NCI-H345 treated with DMSO at 0.1 percent for 48 hours (cell line): Measurements from ENCODE around the gene TSFM.
A peak's percentile ranks its signal among the peaks of the same experiment; 100 is the strongest.

Experiments used
- DNase-seq: peaks from one replicate; lab custom pipeline; 2025; ENCODE audit not compliant: unreplicated experiment; lab: John Stamatoyannopoulos, UW

TSFM gene

DNA sequence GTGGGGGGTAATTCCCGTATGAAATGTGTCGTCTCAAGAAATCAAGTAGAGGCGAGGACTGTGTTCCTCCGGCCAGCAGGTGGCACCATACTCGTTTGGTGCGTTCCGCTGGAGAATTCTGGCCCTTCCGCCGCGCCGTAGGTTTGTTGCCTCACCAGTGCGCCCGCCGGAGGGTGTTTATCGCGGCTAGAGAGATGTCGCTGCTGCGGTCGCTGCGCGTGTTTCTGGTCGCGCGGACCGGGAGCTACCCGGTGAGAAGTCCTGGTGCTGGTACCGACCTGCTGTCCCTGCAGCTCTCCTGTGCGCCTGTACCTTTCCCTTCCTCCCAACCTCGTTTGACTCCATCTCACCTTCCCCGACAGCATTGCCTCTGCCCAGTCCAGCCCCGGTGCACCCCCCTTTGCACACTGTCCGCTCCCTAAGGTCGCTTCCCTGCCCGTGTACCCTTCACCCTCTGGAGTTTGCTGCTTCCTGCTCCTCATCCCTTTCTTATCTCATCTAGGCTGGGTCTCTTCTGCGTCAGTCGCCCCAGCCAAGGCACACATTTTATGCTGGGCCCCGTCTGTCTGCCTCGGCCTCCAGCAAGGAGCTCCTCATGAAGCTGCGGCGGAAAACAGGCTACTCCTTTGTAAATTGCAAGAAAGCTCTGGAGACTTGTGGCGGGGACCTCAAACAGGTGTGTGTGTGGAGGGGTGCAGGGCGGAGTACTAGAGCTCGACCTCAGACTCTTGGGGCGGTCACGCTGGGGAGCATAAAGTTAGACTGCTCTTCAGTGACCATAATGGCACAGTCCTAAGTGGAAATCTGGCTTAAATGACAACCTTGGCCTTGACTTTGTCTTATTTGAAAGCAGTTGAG lies at the start of gene TSFM:
TSFM (plus strand) TSS at position 180 of the 858 bp plus-strand sequence; CDS start at position 195, 15 bp downstream.
- DNase-seq = peak; percentile 86

DNA sequence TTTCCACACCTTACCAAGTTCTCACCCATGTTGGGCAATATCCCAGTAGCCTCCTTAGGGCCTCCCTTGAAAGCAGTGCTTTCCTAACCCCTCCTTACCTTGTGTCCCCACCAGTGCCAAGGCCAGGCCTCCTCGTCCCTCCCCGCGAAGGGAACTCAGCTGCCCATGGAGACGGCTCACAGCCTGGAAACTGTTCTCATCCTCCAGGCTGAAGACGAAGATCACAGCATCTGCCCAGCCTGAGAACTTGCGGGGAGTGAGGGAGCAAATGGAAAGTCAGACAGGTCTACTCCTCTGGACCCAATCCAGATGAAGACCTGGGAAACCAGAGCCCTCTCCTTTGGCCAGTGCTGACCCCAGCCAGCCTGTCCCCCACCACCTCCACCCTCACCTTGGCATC lies 48.7 kb upstream of the TSFM start:
- no peak for DNase-seq

DNA sequence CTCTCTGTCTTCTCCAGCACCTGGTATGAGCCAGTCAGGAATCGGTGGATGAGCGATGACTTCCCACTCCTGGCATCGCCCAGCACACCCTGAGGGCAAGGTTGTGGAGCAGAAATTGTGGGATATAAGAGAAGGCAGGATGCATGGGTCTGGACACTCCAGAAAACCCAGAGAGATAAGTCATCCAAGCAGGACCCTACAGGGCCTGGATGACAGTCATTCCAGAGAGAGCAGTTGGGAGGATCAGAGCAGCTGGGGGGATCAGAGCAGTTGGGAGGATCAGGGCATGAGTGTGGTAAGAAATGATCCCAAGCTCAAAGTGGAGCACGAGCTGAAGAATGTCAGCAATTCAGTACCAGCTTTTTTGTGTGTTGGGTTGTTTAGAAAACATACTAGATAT lies 48.0 kb upstream of the TSFM start:
- DNase-seq = no peak

DNA sequence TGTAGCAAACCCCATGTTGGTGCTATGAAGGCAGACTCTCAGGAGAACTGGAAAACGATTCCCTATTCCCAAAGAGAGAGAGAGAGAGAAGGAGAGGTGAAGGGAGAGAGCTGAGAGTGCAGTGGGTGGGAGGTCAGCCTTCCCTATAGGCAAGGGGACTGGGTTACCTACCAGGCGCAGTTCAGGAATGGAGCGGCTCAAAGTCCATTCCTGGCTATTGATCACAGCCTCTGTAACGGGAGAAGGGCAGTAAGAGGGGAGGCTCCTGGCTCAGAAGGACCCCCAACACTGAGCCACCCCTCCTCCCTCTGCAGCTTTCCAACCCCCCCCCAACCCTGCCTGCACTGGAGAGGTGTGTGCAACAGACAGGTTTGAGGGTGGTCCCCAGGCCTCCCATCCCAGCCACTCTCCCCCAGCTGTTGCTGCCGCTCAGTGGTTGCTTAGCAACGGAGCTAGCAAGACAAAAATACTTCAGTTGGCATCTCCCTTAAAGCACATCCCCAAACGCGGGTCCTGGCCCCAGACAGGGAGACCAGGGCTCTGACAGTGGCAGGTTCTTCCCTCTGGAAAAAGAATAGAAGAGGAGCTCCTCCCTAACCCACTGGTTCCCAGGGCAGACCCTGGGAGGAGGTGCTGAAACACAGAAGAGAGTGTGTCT lies 47.3 kb upstream of the TSFM start:
- DNase-seq = no peak

DNA sequence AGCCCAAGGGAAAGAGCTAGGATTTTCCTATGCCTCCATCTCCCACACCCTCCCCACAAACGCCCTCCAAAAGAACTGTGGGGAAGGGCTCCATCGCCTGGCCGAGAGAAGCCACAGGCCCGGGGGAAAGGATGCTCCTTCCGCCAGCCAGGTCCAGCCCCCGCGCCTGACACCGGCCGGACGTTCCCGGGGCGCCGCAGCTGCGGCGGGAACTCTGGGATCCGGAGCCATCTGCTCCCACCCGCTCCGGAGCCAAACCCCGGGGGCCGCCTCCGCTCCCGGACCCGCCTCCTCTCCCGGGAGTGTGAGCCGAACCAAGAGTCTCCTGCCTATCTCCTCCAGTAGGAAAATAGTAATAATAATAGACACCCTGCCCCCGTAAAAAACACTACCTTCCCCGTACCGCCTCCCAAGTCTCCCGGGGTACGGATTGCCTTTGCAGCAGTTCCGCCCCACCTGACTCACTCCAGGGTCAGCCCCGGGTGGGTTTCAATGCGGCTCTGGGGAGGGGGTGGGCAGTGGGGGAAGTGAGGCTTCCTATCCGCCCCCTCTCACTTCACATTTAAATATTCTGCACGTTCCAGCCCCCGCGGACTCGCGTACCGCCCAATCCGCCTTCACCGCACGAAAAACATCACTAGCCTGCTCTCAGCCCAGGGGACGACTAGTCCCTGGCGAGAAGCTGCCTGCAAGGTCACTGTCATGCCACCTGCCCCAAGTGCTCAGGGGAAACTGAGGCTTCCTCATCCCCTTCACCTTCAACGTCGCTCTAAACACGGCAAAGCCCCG lies 46.4 kb upstream of the TSFM start:
- DNase-seq = no peak

DNA sequence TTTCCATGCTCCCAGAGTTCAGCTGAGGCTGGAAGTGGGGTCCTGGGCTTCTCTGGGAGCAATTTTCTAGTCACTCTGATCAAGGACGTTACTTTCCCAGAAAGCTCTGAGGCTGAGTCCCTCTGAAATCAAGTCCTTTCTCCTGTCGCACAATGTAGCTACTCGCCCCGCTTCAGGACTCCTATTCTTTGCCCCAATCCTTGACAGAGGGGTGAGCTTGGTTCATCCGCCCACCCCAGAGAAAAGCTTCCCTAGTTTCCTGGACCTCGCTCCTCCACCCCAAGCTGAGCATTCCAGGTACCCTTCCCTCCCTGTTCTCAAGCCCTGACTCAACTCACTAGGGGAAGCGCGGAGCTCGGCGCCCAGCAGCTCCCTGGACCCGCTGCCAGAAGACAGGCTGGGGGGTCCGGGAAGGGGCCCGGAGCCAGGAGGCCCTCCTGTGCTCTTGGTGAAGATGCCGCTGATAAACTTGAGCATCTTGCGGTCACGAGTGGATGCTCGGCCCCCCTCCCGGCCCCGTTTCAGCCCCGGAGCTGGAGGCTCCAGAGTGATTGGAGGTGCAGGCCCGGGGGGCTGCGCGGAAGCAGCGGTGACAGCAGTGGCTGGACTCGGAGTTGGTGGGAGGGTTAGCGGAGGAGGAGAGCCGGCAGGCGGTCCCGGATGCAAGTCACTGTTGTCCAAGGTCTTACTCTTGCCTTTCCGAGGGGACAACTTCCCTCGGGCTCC lies 45.7 kb upstream of the TSFM start:
- no peak for DNase-seq

DNA sequence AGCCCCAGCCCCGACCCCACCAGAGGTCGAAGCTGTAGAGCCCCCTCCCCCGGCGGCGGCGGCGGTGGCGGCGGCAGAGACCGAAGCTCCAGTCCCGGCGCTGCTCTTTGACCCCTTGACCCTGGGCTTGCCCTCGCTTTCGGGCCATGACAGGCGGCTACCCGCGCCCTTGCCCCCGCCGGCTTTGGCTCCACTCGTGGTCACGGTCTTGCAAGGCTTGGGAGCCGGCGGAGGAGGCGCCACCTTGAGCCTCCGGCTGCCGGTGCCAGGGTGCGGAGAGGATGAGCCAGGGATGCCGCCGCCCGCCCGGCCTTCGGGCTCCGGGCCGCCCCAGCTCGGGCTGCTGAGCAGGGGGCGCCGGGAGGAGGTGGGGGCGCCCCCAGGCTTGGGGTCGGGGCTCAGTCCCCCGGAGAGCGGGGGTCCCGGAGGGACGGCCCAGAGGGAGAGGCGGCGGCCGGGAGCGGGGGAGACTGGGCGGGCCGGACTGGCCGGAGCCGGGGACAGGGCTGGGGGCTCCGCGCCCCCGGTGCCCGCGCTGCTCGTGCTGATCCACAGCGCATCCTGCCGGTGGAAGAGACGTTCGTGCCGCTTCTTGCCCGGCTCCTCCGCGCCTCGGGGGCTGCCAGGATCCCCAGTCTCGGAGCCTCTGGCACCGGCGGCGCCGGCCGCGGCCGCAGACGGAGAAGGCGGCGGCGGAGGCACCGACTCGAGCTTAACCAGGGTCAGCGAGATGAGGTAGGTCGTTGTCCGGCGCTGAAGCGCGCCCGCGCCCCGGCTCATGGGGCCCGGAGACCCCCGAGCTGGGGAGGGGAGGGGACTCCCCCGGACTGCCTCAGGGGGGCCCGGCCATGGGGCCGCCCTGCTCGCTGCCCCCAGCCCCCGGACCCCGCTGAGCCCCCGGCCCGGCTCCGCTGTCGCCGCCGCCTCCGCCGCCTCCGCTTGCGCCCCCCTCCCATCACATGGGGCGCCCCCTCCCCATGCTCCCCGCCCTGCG lies 44.8 kb upstream of the TSFM start:
- DNase-seq = no peak

DNA sequence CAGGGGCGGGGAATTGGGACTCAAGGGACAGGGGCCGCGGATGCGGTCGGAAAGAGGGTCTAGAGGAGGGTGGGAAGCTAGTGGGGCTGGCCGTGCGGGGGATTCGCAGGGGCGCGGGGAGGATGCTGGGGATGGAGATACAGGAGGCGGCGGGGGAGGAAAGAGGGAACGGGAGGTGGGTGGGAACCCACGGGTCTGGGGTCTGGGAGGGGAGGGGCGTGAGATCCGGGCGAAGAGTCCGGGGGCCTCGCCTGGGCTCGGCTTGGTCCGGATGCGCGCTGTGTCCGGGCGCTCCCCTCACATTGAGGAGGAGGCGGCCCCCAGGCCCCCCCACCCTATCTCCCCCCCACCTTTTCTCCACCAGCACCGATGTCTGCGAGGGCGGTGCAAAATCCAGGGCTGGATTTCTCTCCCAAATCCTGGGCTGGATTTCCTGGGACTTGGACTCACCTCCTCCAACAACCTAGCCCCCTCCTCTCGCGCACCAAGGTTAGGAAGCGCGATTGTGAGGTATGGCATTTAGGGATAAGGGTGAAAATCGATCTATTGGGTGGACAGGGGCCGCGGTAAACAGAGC lies 43.8 kb upstream of the TSFM start, which contains the start of gene AGAP2:
AGAP2 (minus strand) TSS at position 82 of the 577 bp plus-strand sequence. CDS start 496 bp downstream, outside the sequence.
- peak; percentile 27 for DNase-seq

DNA sequence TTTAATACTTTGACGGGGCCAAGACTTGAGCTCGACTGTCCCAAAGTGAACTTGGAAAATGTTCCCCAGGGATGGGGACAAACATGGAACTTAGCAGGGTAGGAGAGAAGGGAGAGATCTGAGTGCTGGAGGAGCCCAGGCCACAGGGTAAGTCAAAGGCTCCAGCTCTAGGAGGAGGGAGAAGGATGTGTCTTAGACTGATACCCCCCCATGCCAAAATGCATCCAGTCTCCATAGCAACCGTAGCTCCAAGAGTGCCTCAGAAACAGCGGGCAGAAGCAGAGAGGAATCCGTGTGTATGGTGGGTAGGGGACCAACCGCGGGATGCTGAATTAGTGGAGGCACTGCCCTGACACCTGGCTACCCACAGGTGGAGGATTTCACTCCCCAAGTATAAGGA lies 43.2 kb upstream of the TSFM start:
- DNase-seq = no peak

DNA sequence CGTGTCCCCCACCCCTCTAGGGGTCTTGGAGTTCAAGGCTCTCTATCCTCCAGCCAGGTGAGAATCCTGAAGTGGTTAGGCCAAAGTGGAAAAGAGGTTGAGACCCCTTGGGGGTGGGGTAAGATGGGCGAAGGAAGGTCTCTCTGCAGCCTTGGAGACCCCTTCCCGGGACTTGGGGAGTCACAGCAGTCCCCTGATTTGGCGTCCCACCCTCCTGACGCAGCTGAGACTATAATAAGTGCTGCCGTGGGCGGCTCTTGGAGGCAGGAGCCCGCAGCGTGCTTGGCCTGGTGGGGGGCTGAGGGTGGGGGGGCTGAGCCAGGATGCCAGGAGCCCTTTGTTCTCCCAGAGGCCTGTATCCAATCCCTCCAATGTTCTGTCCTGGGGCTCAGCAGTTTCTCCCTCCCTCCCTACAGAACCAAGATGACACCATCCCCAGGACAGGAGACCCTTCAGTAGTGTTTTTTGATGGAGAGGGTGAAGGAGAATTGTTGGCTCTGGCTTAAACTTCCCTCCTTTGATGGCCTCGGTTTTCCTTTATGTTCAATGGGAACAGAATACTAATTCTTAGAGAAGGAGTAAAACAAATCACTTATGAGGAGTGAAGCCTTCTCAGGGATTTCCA lies 42.6 kb upstream of the TSFM start:
- no peak for DNase-seq

DNA sequence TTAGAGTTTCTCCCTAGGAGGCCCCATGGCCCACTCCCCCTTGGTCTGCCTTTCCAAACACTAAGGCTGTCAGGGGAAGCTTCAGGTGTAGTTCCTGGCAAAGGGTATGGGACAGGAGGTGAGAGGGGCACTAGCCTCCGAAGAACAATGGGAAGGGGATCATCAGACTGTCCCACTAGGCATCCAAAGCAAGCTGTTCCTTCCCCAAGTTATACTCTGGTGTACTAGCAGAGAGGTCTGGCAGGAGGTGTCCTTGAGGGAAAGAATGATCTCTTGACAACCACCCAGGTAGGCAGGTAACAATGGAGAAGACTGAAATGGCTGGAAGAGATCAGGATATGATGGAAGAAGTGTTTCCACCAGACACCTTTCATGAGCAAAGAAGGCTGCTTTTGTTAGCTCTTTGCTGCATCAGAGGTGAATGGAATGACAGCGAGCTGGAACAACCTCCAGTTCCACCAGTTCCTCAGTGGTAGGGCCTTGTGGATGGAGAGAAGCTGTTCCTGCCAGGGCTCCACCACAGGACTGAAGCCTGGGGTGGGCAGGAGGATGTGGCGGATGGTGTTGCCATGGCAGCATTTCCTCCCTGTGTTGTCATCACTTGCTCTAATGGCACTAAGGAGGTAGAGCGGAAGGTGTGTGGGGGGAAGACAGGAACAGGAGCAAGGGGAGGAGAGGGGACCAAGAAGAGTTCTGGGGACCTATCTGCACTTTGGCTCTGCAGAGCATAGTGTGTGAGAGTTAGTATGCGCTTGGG lies 41.8 kb upstream of the TSFM start:
- no peak for DNase-seq

DNA sequence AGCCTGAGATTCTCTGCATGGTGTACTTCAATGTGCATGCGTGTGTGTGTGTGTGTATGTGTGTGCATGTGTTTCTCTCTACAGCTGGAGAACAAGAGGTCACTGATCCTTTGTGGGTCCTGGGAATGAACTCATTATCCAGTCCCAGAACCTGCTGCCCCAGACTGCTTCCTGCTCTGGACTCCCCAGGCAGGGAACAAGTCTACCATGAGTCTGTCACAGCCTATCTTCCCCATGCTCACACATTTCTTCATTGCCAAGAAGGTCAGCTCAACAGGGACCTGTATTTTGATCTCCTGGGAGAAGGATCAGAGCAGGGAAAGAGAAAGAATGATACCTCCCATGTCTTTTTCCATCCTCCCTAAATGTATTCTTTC lies 41.2 kb upstream of the TSFM start:
- DNase-seq = no peak

DNA sequence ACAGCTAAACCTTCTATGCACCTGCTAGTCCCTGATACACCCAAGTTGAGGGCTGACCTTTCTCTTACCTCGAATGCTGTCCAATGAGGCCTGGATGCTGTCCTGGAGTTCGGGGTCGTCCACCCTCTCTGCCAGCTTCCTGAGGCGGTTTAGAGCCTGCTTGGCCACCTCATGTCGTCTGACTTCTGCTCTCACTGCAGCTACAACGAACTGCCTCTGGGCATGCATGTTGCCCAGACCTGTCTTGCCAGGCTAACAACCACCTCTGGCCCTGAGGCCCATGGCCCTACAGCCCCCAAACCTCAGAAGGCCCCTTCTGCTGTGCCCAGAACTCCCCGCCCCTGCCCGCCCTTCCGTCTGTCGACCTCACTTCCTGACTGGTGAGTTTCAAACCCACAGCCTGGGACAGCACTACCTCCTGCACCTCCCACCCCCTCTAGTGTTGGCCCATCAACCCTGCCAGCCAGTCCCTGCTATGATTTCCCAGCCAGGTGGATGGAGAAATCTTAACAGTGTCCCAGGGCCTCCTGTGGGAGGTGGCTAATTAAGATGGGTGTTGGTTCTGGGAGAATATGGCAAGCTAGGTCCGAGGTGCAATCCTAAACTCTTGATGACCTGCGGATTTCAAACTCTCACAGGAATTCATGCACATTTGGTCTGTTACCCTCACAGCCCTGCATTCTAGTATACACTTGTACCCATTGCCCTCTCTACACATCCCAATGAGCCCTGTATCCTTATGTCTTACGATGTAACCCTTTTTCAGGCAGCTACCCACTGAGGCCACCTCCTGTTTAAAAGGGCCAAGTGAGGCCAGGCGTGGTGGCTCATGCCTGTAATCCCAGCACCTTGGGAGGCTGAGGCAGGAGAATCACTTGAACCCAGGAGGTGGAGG lies 40.5 kb upstream of the TSFM start:
- no peak for DNase-seq

DNA sequence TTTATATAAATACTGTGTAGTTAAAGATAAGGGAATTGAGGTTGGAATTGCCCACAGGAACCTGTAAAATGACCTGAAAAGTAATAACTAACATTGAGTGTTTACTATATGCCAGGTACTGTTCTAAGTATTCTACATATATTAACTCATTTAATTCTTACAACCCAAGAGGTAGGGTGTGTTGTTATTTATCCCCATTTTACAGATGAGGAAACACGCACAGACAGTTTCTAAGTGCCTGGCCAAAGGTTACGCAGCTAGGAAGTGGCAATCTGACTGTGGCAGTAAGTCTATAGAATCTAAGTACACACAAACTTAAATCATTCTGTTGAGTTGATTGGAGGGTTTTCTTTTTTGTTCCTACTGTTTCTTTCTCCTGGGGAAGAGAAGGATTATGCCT lies 38.8 kb upstream of the TSFM start:
- DNase-seq = no peak

DNA sequence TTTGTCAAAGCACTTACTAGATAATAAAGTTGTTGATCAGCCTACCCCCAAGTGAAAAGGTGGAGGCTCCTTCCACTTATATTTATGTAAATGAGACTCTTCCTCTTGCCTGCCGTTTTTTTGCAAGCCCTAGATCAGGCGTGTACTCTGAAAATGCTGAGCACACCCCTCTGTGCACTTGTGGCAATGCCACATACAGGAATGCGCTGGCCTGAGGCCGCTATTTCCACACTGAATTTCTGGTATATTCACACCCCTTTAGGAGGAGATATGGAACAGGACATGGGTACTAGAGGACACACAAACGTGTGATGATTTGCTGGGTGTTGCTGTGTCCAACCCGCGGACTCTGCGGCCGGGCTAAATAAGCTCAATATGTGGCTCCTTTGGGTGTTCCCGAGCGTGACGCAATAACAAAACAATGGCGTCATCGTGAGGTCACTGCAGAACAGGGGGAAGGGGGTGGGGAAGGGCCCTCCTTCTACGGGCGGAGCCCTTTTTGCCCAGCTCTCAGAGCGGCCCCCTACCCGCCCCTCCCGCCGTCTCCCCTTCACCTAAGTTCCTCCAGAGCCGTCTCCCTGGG lies 38.3 kb upstream of the TSFM start:
- no peak for DNase-seq

DNA sequence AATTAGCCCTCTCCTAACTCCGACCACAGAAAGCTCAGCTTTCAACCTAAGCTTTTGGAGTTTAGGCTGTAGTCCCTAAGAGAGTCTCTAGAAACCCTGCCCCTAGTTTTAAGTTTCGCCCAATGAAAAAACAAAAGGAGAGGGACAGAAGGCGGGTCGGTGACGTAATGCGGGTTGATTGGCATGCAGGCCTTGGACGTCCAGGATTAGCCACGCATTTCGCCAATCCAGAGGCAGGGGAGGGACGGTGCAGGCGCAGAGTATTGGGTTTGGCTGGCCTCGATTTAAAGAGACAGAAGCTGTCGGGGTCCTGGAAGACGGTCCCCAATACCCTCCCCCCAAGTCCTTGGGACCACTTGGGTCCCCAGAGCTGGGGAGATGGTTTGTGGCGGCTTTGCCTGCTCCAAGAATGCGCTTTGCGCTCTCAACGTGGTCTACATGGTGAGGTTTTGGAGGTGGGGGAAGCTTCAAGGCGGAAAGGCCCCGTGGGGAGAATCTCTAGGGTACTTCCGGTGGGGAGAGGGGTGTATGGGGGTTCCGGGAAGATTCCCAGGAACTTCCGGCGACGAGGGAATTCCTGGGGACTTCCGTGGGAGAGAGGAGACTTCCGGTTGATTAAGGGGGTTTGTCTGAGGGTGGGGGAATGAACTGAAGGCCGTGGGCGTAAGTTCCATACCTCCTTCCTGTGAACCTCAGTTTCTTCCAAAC lies 37.7 kb upstream of the TSFM start, which contains the start of gene TSPAN31:
TSPAN31 (plus strand) TSS at position 263 of the 708 bp plus-strand sequence; CDS start at position 379, 116 bp downstream.
- DNase-seq = peak; percentile 97
